Activated T-cell treated with anti-CD3 and anti-CD28 coated beads, Interleukin-2, amount 50 U/mL, for 72 hours (primary cell): ENCODE measurements around the gene PCP4L1. TPM values are rescaled to one million over a fixed set of nuclear protein-coding genes. Genes with fewer than 3 reads are reported as not detected.
"Not testable (repeated sequence)": the region's sequence is repeated elsewhere in the genome, so short reads cannot be mapped to it uniquely, and the experiment has no call there.

Experiments
- ATAC-seq, 2 donors: fragments of 150-1000 bp; cut with Tn5 transposase; replicated peaks in 1 of 2; 2 replicates each; pipeline ENCODE4 v1.10.0; 2021; ENCODE audit warnings: moderate library complexity in 2 of 2, mild to moderate bottlenecking in 1 of 2
- DNase-seq, 2 donors: peaks; one replicate each; pipeline ENCODE4 v3.0.0; 2021 to 2022; ENCODE audit warnings: mixed read lengths in 1 of 2
- H3K27ac Mint-ChIP-seq: one replicate; pipeline ENCODE4 v1.8.0; 2022; ENCODE audit warnings: mild to moderate bottlenecking, moderate library complexity, mixed read lengths
- H3K27me3 Mint-ChIP-seq: one replicate; pipeline ENCODE4 v1.8.0; 2022; ENCODE audit warnings: low read depth, mixed read lengths
- H3K36me3 Mint-ChIP-seq, 2 donors: one replicate each; pipeline ENCODE4 v1.8.0; 2022; ENCODE audit warnings: mixed read lengths in 2 of 2, mild to moderate bottlenecking in 1 of 2; ENCODE audit not compliant: insufficient read depth in 2 of 2
- H3K4me1 Mint-ChIP-seq: one replicate; pipeline ENCODE4 v1.8.0; 2022; ENCODE audit warnings: low read depth, mixed read lengths
- H3K4me3 Mint-ChIP-seq, 2 donors: one replicate each; pipeline ENCODE4 v1.8.0; 2022; ENCODE audit warnings: mild to moderate bottlenecking in 2 of 2, mixed read lengths in 2 of 2, moderate library complexity in 2 of 2
- H3K9me3 Mint-ChIP-seq, 2 donors: one replicate each; pipeline ENCODE4 v1.8.0; 2022; ENCODE audit warnings: mixed read lengths in 2 of 2
- total RNA-seq, 2 donors: library from RNA; stranded (reverse); gene quantifications; one replicate each; pipeline ENCODE4 v1.2.3, GENCODE V29; 2022

The PCP4L1 gene
- total RNA-seq, 2 donors from 2014 or later: 0.55 to 1.2 TPM

- H3K36me3 Mint-ChIP-seq, H3K27me3 Mint-ChIP-seq, DNase-seq, H3K9me3 Mint-ChIP-seq, ATAC-seq: not testable (repeated sequence)
- peak overlapping the region; percentile 98 for H3K27ac Mint-ChIP-seq
- H3K4me3 Mint-ChIP-seq: peak overlapping the region in 1 of 2 donors; percentile 98
- peaks cover 30% of the 10 kb centered on the region for H3K4me1 Mint-ChIP-seq
Observed at GRCh38 chr1:161315841-161316674, 57.5 kb downstream of the PCP4L1 start.

GRCh38 chr1:161324020-161324419 lies 65.5 kb downstream of the PCP4L1 start:
- H3K36me3 Mint-ChIP-seq: peaks cover 3 to 20% of the 10 kb centered on the region in 2 donors
- H3K4me1 Mint-ChIP-seq: no peaks in the 10 kb centered on the region
- no peak for DNase-seq
- no peaks in the 10 kb centered on the region for H3K9me3 Mint-ChIP-seq
- H3K27me3 Mint-ChIP-seq: no peaks in the 10 kb centered on the region
- H3K27ac Mint-ChIP-seq: no peak overlapping the region
- ATAC-seq: no peak
- H3K4me3 Mint-ChIP-seq: no peak overlapping the region

- Mint-ChIP-seq H3K9me3 (no peaks in the 10 kb centered on the region), H3K36me3 (peaks cover 1 to 34% of the 10 kb centered on the region in 2 donors), H3K4me3 (no peak overlapping the region), H3K27me3 (no peaks in the 10 kb centered on the region), H3K27ac (no peak overlapping the region), H3K4me1 (no peaks in the 10 kb centered on the region)
- ATAC-seq (no peak), DNase-seq (no peak)
Observed at GRCh38 chr1:161330346-161330745, 71.8 kb downstream of the PCP4L1 start.

- Mint-ChIP-seq H3K36me3 (peaks cover 0 to 29% of the 10 kb centered on the region in 2 donors), H3K4me3 (no peak overlapping the region), H3K4me1 (no peaks in the 10 kb centered on the region), H3K27ac (no peak overlapping the region), H3K27me3 (no peaks in the 10 kb centered on the region), H3K9me3 (no peaks in the 10 kb centered on the region)
- DNase-seq: no peak
- ATAC-seq: no peak
Observed at GRCh38 chr1:161333166-161333565, 74.6 kb downstream of the PCP4L1 start.

Other genes starting within 250 kb of the PCP4L1 start
- gene F11R, start 237.6 kb upstream of the PCP4L1 start, total RNA-seq: 10 to 100 TPM; 38.2 to 38.8 TPM
- 10 to 100 TPM; 46.3 to 78.0 TPM for gene TSTD1, start 219.8 kb upstream of the PCP4L1 start, total RNA-seq
- gene USF1, start 212.8 kb upstream of the PCP4L1 start, total RNA-seq: 10 to 100 TPM; 52.3 to 57.5 TPM
- 100 to 1,000 TPM; 192 to 198 TPM for gene ARHGAP30, start 188.9 kb upstream of the PCP4L1 start, total RNA-seq
- under 1 TPM in 1 of 2 donors, not detected in 1; 0.31 TPM for gene NECTIN4, start 169.2 kb upstream of the PCP4L1 start, total RNA-seq
- gene KLHDC9, start 160.4 kb upstream of the PCP4L1 start, total RNA-seq: 1 to 10 TPM; 5.7 to 7.1 TPM
- gene PFDN2, start 140.7 kb upstream of the PCP4L1 start, total RNA-seq: 100 to 1,000 TPM; 117 to 122 TPM
- 10 to 100 TPM; 82.0 to 87.2 TPM for gene NIT1, start 140.6 kb upstream of the PCP4L1 start, total RNA-seq
- gene DEDD, start 126.1 kb upstream of the PCP4L1 start, total RNA-seq: 10 to 100 TPM; 49.8 to 51.3 TPM
- 10 to 100 TPM; 91.4 to 97.9 TPM for gene UFC1, start 104.8 kb upstream of the PCP4L1 start, total RNA-seq
- 10 to 100 TPM; 36.0 to 46.4 TPM for gene USP21, start 99.2 kb upstream of the PCP4L1 start, total RNA-seq
- 10 to 100 TPM; 35.3 to 45.9 TPM for gene PPOX, start 92.3 kb upstream of the PCP4L1 start, total RNA-seq
- gene B4GALT3, start 81.2 kb upstream of the PCP4L1 start, total RNA-seq: 10 to 100 TPM; 55.9 to 56.5 TPM
- 1 to 10 TPM; 4.0 to 7.7 TPM for gene ADAMTS4, start 59.7 kb upstream of the PCP4L1 start, total RNA-seq
- 100 to 1,000 TPM; 108 to 114 TPM for gene NDUFS2, start 56.4 kb upstream of the PCP4L1 start, total RNA-seq
- gene FCER1G, start 43.5 kb upstream of the PCP4L1 start, total RNA-seq: 1 to 10 TPM; 1.8 to 3.7 TPM
- gene APOA2, start 35.1 kb upstream of the PCP4L1 start, total RNA-seq: not detected
- gene TOMM40L, start 32.7 kb upstream of the PCP4L1 start, total RNA-seq: 10 to 100 TPM; 10.3 to 14.6 TPM
- gene NR1I3, start 20.5 kb upstream of the PCP4L1 start, total RNA-seq: not detected
- gene MPZ, start 51.2 kb downstream of the PCP4L1 start, total RNA-seq: 1 to 10 TPM; 5.5 to 8.5 TPM
- 100 to 1,000 TPM; 140 to 141 TPM for gene SDHC, start 55.6 kb downstream of the PCP4L1 start, total RNA-seq
- under 1 TPM in 1 of 2 donors, not detected in 1; 0.76 TPM for gene CFAP126, start 109.1 kb downstream of the PCP4L1 start, total RNA-seq
- gene FCGR2A, start 246.7 kb downstream of the PCP4L1 start, total RNA-seq: under 1 TPM; 0.43 to 0.88 TPM